Hematopoietic multipotent progenitor cell (in vitro differentiated cells): Measurements from ENCODE around the gene TPSG1. TPM values are rescaled to one million over a fixed set of nuclear protein-coding genes. Genes with fewer than 3 reads are reported as not detected.

Experiments
- DNase-seq, 3 donors: peaks; one replicate each; pipeline ENCODE4 v3.0.0-alpha.2; 2011 to 2015; ENCODE audit warnings: low read depth in 2 of 3, low spot score in 2 of 3
- total RNA-seq: library from RNA; depleted of rRNA; stranded (reverse); fragments of >200 nt; gene quantifications from one replicate; pipeline ENCODE4 v1.2.3, GENCODE V29; 2012

Gene TPSG1
- total RNA-seq, 1 donor, result not detected

GRCh38 chr16:1181404-1182315 is 43.4 kb downstream of the TPSG1 start:
- no peak for DNase-seq

- no peak for DNase-seq
These were observed 44.3 kb downstream of the TPSG1 start for GRCh38 chr16:1180549-1181403.

GRCh38 chr16:1178295-1178910 is 46.7 kb downstream of the TPSG1 start:
- DNase-seq, result no peak

GRCh38 chr16:1177750-1178149 is 47.3 kb downstream of the TPSG1 start:
- DNase-seq, result no peak

- no peak for DNase-seq
These were observed 48.0 kb downstream of the TPSG1 start for GRCh38 chr16:1177053-1177452.

- DNase-seq, result no peak
These were observed 48.7 kb downstream of the TPSG1 start for GRCh38 chr16:1176280-1176897.

GRCh38 chr16:1175566-1176279 is 49.3 kb downstream of the TPSG1 start:
- DNase-seq, result no peak

- no peak for DNase-seq
These were observed 50.4 kb downstream of the TPSG1 start for GRCh38 chr16:1174477-1175357.

- DNase-seq, result no peak
These were observed 51.1 kb downstream of the TPSG1 start for GRCh38 chr16:1173788-1174451.

- no peak for DNase-seq
These were observed 52.4 kb downstream of the TPSG1 start for GRCh38 chr16:1172651-1173050.

GRCh38 chr16:1171854-1172428 is 53.1 kb downstream of the TPSG1 start:
- DNase-seq, result no peak

Other genes with a start within 250 kb of the TPSG1 start
- under 0.01 TPM for gene SOX8, start 243.5 kb downstream of the TPSG1 start, total RNA-seq
- not detected for gene SSTR5, start 152.5 kb downstream of the TPSG1 start, total RNA-seq
- gene C1QTNF8, start 129.0 kb downstream of the TPSG1 start, total RNA-seq, result not detected
- under 0.01 TPM for gene CACNA1H, start 72.2 kb downstream of the TPSG1 start, total RNA-seq
- gene TPSB2, start 4.9 kb upstream of the TPSG1 start, total RNA-seq, result 8.9 TPM
- gene TPSAB1, start 15.4 kb upstream of the TPSG1 start, total RNA-seq, result 72.2 TPM
- gene TPSD1, start 30.8 kb upstream of the TPSG1 start, total RNA-seq, result 0.54 TPM
- 67.6 TPM for gene UBE2I, start 84.4 kb upstream of the TPSG1 start, total RNA-seq
- 27.7 TPM for gene BAIAP3, start 108.4 kb upstream of the TPSG1 start, total RNA-seq
- gene TSR3, start 126.6 kb upstream of the TPSG1 start, total RNA-seq, result 48.2 TPM
- gene GNPTG, start 126.7 kb upstream of the TPSG1 start, total RNA-seq, result 56.0 TPM
- gene UNKL, start 189.4 kb upstream of the TPSG1 start, total RNA-seq, result 45.5 TPM
- gene UQCC4, start 195.5 kb upstream of the TPSG1 start, total RNA-seq, result 18.0 TPM
- 5.1 TPM for gene PERCC1, start 205.8 kb upstream of the TPSG1 start, total RNA-seq
- gene CCDC154, start 219.3 kb upstream of the TPSG1 start, total RNA-seq, result 0.54 TPM
- gene CLCN7, start 249.8 kb upstream of the TPSG1 start, total RNA-seq, result 134 TPM